ENCODE measurements around the gene TWSG1. TPM values are rescaled to one million over a fixed set of nuclear protein-coding genes. Genes with fewer than 3 reads are reported as not detected.
"Not testable (repeated sequence)": the region's sequence is repeated elsewhere in the genome, so short reads cannot be mapped to it uniquely, and the experiment has no call there.

TWSG1 gene
- total RNA-seq, 8 experiments from 2014 or later: 8.6 to 158 (median 25.2) TPM

DNA sequence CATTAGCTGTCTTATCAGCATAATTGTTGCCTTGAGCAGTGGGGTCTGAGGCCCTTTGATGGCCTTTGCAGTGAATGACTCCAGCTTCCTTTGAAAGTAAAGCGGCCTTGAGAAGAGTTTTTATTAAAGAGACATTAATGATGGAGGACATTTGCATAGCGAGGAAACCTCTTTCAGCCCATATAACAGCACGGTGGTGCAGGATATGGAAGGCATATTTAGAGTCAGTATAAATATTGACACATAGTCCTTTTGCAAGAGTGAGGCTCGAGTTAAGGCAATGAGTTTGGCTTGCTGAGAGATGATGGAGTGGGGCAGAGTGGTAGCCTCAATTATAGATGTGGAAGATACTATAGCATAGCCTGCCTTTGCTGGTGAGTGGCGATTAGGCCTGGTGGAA, 89.7 kb downstream of the TWSG1 start:
- in situ Hi-C loops (cut with MboI; ENCODE audit: low pct_unique_long_range_greater_than_20kb in 2 of 9, low sequenced_read_pairs in 9 of 9, unreplicated experiment in 9 of 9); ATAC-seq (replicated peaks in 6 of 8): not testable (repeated sequence)
- 70 to 100% (median 88%) methylated on average over 1 to 4 of the region's 5 CpGs; no CpG with 5 or more reads in 3 of the 10 experiments for WGBS, 10 experiments

DNA sequence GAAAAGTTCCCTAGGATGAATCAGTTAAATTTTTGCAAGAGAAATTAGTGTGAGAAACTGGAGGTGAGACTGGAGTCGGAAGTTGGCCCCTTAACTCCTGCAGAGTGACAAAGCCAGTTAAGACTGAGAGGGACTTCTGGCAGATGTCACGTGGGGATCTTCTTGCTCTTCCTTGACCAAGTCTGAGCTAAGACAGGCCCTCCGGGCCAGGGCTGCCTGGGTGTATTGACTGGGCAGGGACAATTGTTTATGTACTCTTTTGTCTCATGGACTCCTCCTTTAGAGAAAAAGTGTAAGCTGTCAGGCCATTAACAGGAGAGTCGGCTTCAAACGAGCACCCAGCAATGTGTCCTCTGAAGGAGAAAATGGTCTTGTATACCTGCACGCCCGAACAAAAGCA, 92.2 kb downstream of the TWSG1 start:
- no peak for ATAC-seq (replicated peaks in 6 of 8)
- in situ Hi-C loops (cut with MboI; ENCODE audit: low pct_unique_long_range_greater_than_20kb in 2 of 9, low sequenced_read_pairs in 9 of 9, unreplicated experiment in 9 of 9): no loop called here

More for the DNA sequence above, 89.7 kb downstream of the TWSG1 start:
- H3K4me1 ChIP-seq (replicated peaks in 1 of 2); H3K4me3 ChIP-seq; H3K27ac ChIP-seq: not testable (repeated sequence)

DNA sequence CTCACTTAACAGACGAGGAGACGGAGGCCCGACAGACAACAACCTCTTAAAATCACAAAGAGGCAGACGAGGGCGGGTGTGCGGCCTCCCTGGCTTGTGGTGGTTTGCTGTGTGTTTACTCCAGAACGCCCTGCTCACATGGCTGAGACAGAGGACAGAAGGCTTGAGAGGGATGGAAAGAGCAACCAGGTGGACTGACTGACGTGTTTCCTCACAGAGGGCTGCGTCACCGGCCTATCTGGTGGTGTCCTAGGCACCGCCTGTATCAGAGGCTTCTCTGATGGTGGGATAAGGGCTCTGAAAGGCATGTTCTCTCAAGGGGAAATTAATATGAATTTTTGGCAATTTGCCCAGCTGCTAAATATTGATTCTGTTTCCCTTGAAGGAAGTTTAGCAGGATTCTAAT, 93.7 kb downstream of the TWSG1 start:
- peak in 2 of 8 experiments; percentile 19 to 57 for ATAC-seq (replicated peaks in 6 of 8)
- Histone ChIP-seq H3K4me1 (replicated peaks in 1 of 2) (peaks cover 0 to 3% of the 10 kb centered on the region in 2 donors), H3K27ac (no peak overlapping the region), H3K4me3 (no peak overlapping the region)
- in situ Hi-C loops (cut with MboI; ENCODE audit: low pct_unique_long_range_greater_than_20kb in 2 of 9, low sequenced_read_pairs in 9 of 9, unreplicated experiment in 9 of 9): no loop called here
- 87 to 100% (median 100%) methylated on average over 1 to 4 of the region's 11 CpGs; no CpG with 5 or more reads in 3 of the 10 experiments for WGBS, 10 experiments

More for the DNA sequence above, 92.2 kb downstream of the TWSG1 start:
- H3K27ac ChIP-seq: no peak overlapping the region
- H3K4me1 ChIP-seq (replicated peaks in 1 of 2): no peaks in the 10 kb centered on the region
- 67 to 91% (median 82%) methylated on average over 2 to 7 of the region's 7 CpGs for WGBS, 10 experiments
- no peak overlapping the region for H3K4me3 ChIP-seq

DNA sequence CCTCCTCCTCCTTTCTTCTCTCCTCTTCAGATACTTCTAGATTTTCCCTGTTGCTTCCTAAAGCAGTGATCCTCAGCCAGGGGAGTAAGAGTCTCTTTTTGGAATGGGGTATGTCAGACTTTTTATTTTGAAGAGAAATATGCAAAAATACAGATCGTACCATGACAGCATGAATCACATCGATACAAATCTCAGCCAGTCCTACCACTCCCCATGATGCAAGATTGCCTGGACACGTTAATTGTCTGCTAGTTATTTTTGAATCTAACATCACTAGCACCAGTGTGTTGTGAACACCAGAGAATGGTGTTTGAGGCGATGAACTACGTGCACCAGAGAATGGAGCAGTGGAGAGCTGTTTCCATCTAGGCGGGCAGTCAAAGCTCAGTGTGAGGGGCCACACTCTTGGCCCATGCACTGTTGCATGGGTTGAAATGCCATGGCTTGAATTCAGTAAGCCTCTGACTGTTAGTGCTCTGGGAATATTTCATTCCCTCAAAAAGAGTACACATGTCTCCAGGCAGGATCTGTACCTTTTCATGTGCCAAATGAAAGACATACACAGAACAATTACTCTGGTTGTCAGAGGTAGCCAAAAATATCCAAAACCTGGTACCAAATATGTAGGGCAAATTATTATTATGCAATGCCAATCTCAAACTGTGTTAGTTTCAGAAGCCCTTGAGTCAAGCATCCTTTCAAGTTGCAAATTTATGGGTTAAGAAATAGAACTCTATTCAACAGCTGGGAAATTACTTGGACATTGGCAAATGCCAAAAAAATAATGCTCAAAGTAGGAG, 94.5 kb downstream of the TWSG1 start:
- Histone ChIP-seq H3K27ac (no peak overlapping the region), H3K4me3 (no peak overlapping the region), H3K4me1 (replicated peaks in 1 of 2) (peaks cover 7 to 10% of the 10 kb centered on the region in 2 donors)
- 10 to 91% (median 78%) methylated on average over 2 to 5 of the region's 6 CpGs for WGBS, 10 experiments
- in situ Hi-C loops (cut with MboI; ENCODE audit: low pct_unique_long_range_greater_than_20kb in 2 of 9, low sequenced_read_pairs in 9 of 9, unreplicated experiment in 9 of 9): no loop called here
- ATAC-seq (replicated peaks in 6 of 8): peak in 3 of 8 experiments; percentile 26 to 88 (median 85)

DNA sequence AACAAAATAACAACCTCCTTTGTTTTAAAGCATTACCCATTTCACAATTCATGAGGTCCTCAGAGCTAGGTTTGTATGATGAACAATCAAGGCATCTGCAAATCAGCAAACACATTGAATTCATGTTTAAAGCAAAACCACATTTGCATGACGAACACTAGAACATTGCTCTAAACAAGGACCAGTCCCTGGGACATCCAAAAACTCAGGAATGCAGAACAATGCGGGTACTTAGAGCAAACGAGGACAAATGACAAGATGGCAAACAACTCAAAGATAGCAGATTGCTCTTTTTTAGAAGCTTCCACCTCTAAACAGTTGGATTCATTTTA, 95.1 kb downstream of the TWSG1 start:
- H3K4me3 ChIP-seq: no peak overlapping the region
- no peak overlapping the region for H3K27ac ChIP-seq
- in situ Hi-C loops (cut with MboI; ENCODE audit: low pct_unique_long_range_greater_than_20kb in 2 of 9, low sequenced_read_pairs in 9 of 9, unreplicated experiment in 9 of 9): no loop called here
- H3K4me1 ChIP-seq (replicated peaks in 1 of 2): peaks cover 11 to 14% of the 10 kb centered on the region in 2 donors
- 0 to 100% (median 61%) methylated on average over 1 to 3 of the region's 3 CpGs; no CpG with 5 or more reads in 1 of the 10 experiments for WGBS, 10 experiments
- ATAC-seq (replicated peaks in 6 of 8): peak in 2 of 8 experiments; percentile 24 to 30

DNA sequence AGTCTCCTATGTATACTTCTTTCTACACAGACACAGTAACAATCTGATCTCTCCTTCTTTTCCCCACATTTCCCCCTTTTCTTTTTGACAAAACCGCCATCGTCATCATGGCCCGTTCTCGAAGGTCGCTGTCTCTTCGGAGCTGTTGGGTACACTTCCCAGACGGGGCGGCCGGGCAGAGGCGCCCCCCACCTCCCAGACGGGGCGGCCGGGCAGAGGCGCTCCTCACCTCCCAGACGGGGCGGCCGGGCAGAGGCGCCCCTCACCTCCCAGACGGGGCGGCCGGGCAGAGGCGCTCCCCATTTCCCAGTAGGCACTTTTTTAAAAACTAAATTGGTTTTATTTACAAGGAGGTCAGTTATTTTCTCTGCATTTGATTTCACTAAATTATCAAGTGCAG, 95.7 kb downstream of the TWSG1 start:
- WGBS, 10 experiments: 77 to 98% (median 93%) methylated on average over 5 to 22 of the region's 22 CpGs; no CpG with 5 or more reads in 2 of the 10 experiments
- H3K27ac ChIP-seq; ATAC-seq (replicated peaks in 6 of 8); H3K4me3 ChIP-seq; in situ Hi-C loops (cut with MboI; ENCODE audit: low pct_unique_long_range_greater_than_20kb in 2 of 9, low sequenced_read_pairs in 9 of 9, unreplicated experiment in 9 of 9): not testable (repeated sequence)
- H3K4me1 ChIP-seq (replicated peaks in 1 of 2): peaks cover 12 to 15% of the 10 kb centered on the region in 2 donors

DNA sequence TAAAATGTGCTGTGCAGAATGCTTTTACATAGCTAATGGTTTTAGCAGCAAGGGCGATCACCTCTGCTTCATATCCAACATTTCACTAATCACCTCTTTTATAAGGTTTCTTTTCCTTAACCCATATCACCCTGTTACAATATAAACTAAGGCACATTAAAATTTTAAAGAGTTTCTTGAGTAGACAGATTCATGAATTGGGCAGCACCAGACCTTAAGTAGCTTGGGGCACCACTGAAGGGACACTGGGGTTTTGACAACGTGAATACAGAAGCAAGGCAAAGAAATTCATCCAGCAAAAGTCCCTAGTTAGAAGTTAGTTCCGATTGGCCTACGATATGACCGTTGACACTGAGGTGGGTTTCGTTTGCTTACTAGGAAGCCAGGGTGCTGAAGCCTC, 96.7 kb downstream of the TWSG1 start:
- H3K4me1 ChIP-seq (replicated peaks in 1 of 2): peaks cover 12 to 15% of the 10 kb centered on the region in 2 donors
- no peak overlapping the region for H3K27ac ChIP-seq
- in situ Hi-C loops (cut with MboI; ENCODE audit: low pct_unique_long_range_greater_than_20kb in 2 of 9, low sequenced_read_pairs in 9 of 9, unreplicated experiment in 9 of 9): no loop called here
- no peak for ATAC-seq (replicated peaks in 6 of 8)
- WGBS, 10 experiments: 80 to 100% (median 93%) methylated on average over 3 to 6 of the region's 6 CpGs
- H3K4me3 ChIP-seq: no peak overlapping the region

DNA sequence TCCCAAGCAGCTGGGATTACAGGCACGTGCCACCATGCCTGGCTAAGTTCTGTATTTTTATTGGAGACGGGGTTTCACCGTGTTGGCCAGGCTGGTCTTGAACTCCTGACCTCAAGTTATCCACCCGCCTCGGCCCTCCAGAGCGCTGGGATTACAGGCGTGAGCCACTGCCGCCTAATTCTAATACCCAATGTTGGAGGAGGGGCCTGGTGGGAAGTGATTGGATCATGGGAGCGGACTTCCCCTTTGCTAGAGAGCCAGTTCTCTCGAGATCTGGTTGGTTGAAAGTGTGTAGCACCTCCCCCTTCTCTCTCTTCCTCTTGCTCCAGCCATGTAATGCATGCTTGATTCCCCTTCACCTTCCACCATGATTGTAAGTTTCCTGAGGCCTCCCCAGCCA, 98.5 kb downstream of the TWSG1 start:
- H3K27ac ChIP-seq; in situ Hi-C loops (cut with MboI; ENCODE audit: low pct_unique_long_range_greater_than_20kb in 2 of 9, low sequenced_read_pairs in 9 of 9, unreplicated experiment in 9 of 9); H3K4me3 ChIP-seq; ATAC-seq (replicated peaks in 6 of 8): not testable (repeated sequence)
- H3K4me1 ChIP-seq (replicated peaks in 1 of 2): peaks cover 12 to 15% of the 10 kb centered on the region in 2 donors
- 80 to 89% methylated on average over 2 to 3 of the region's 10 CpGs; no CpG with 5 or more reads in 8 of the 10 experiments for WGBS, 10 experiments

DNA sequence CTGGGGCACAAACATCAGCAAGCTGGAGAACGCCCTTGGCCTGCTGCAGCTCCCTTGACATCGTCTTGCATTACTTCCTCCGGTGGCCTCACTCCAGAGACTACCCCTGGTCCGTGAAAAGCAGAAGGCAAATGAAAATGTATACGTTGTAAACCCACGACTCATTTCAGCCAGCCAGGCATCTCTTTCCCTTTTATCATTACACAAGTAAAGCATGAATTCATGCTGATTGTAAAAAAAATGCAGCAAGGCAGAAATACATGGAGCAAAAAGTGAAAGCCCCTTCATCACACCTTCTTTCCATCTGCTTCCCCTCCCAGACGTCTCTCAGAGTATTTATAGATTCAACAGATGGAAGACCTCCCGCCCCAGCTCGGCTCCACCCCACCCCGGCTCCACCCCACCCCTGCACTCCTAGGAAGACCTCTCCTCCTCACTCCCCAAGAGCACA, 99.1 kb downstream of the TWSG1 start:
- H3K4me3 ChIP-seq: no peak overlapping the region
- H3K27ac ChIP-seq: peak overlapping the region; percentile 72 to 86
- in situ Hi-C loops (cut with MboI; ENCODE audit: low pct_unique_long_range_greater_than_20kb in 2 of 9, low sequenced_read_pairs in 9 of 9, unreplicated experiment in 9 of 9): no loop called here
- peaks cover 12 to 15% of the 10 kb centered on the region in 2 donors for H3K4me1 ChIP-seq (replicated peaks in 1 of 2)
- WGBS, 10 experiments: 0 to 69% (median 33%) methylated on average over 1 to 7 of the region's 10 CpGs; no CpG with 5 or more reads in 3 of the 10 experiments
- ATAC-seq (replicated peaks in 6 of 8): peak in 6 of 8 experiments; percentile 32 to 85 (median 78)

DNA sequence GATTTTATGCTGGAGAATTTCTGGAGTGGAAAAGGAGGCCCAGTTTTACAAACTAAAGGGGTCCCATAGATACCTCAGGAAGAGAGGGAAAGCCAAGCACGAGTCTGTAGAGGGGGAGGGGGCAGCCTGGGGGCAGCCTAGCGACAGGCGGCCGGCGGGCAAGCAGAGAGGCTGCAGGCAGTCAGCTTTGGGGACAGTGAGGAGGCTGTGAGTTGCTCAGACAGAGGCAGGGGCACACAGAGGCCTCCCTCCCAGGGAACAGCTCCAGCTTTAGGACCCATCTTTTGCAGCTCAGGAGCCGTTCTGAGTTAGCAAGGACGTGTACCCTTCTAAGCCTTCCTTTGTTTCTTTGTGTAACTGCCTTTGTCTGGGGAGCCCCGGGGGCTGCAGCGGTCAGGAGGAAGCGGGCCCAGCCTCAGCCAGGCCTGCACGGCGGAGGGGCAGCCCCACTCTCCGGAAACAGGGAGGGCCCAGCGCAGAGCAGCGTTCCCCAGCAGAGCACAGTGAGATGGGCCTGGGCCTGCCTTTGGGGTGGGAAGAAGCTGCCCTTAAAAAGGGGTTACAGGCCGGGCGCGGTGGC, 99.6 kb downstream of the TWSG1 start:
- 75 to 96% methylated on average over 3 to 4 of the region's 18 CpGs; no CpG with 5 or more reads in 8 of the 10 experiments for WGBS, 10 experiments
- H3K4me3 ChIP-seq: no peak overlapping the region
- peak in 5 of 8 experiments; percentile 84 to 94 (median 90) for ATAC-seq (replicated peaks in 6 of 8)
- H3K4me1 ChIP-seq (replicated peaks in 1 of 2): peaks cover 12 to 15% of the 10 kb centered on the region in 2 donors
- in situ Hi-C loops (cut with MboI; ENCODE audit: low pct_unique_long_range_greater_than_20kb in 2 of 9, low sequenced_read_pairs in 9 of 9, unreplicated experiment in 9 of 9): no loop called here
- H3K27ac ChIP-seq: peak overlapping the region; percentile 72 to 86

DNA sequence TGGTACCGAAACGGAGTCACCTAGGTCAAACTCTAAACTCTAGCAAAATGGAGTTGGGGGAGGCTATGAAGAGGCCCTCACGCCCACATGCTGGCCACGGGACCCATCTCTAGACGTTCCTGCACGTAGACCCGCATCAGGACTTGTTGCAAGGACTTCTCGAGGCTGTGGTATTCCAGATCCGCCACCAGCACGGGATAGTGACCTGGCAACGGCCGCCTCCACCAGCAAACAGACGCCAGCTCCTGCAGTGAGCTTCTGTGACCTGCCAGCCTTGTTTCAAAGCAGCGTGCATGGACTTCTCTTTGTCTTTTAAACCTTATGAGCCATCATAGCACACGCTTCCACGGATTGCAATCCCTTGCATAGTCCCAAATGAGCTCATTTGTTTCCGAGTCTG, 100.5 kb downstream of the TWSG1 start:
- peaks cover 12 to 15% of the 10 kb centered on the region in 2 donors for H3K4me1 ChIP-seq (replicated peaks in 1 of 2)
- in situ Hi-C loops (cut with MboI; ENCODE audit: low pct_unique_long_range_greater_than_20kb in 2 of 9, low sequenced_read_pairs in 9 of 9, unreplicated experiment in 9 of 9): no loop called here
- no peak overlapping the region for H3K27ac ChIP-seq
- no peak for ATAC-seq (replicated peaks in 6 of 8)
- no peak overlapping the region for H3K4me3 ChIP-seq
- WGBS, 10 experiments: 85 to 100% (median 100%) methylated on average over 1 to 11 of the region's 17 CpGs; no CpG with 5 or more reads in 1 of the 10 experiments

DNA sequence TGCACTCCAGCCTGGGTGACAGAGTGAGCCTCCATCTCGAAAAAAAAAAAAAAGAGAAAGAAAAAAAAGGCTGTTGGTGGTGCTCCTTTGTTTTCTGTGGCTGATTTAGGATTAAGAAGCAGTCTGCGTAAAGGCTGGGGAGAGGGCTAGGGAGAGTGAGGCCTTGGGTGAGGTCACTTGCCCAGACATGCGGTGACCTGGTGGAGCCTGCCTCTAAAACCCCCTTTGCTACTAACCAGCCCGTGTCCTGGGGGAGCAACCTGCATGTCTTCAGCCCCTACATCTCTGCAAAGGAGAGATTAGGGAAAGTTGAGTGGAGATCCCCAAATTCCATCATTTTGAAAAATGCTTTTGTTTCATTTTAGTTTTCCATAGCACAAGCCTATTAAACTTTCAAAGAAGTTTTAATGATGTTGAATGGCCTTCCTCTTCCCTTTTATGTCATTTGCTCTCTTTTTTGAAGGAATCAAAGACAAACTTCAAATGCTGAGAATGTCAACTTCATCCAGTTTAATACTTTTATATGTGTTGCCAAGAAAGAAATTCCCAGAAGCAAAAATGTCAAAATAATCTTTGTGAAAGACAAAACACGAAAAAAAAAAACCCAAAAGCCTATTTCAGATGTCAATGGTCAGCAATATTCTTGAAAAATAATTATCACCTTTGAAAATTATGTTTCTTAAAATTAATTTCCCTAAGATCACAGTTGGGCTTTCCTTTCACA, 101.8 kb downstream of the TWSG1 start:
- WGBS, 10 experiments: 33 to 100% (median 52%) methylated on average over 1 to 4 of the region's 5 CpGs
- Histone ChIP-seq H3K27ac (no peak overlapping the region), H3K4me3 (no peak overlapping the region), H3K4me1 (replicated peaks in 1 of 2) (peaks cover 12 to 15% of the 10 kb centered on the region in 2 donors)
- ATAC-seq (replicated peaks in 6 of 8): no peak
- in situ Hi-C loops (cut with MboI; ENCODE audit: low pct_unique_long_range_greater_than_20kb in 2 of 9, low sequenced_read_pairs in 9 of 9, unreplicated experiment in 9 of 9): no loop called here

DNA sequence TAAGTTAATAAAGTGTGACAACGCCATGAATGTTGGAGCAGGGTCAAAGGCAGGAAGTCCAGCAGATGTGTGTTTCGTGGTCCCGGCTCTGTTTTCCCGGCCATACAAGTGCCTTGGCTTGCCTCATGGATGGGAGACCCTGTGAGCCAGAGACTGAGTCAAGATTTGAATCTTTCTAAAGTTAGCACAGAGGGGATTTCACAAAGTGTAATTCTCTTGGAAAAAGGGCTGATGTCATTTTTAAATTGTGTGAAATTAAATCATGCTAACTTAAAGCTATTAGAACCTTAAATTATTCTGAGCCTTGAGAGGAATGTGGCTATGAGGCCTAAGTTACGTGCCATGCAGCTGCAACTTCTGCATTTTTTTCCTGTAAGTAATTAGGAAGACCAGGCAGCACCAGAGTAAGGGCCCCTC, 102.5 kb downstream of the TWSG1 start:
- peak in 1 of 8 experiments; percentile 28 for ATAC-seq (replicated peaks in 6 of 8)
- WGBS, 10 experiments: 7 to 100% (median 75%) methylated on average over 1 to 5 of the region's 5 CpGs
- Histone ChIP-seq H3K27ac (no peak overlapping the region), H3K4me1 (replicated peaks in 1 of 2) (peaks cover 12 to 15% of the 10 kb centered on the region in 2 donors), H3K4me3 (no peak overlapping the region)
- in situ Hi-C loops (cut with MboI; ENCODE audit: low pct_unique_long_range_greater_than_20kb in 2 of 9, low sequenced_read_pairs in 9 of 9, unreplicated experiment in 9 of 9): no loop called here

Measured in motor neuron (in vitro differentiated cells).